Transverse colon (tissue), 4 donors: ENCODE data around the gene ZBTB7C.

ENCODE experiments used
- EP300 ChIP-seq: sonication (generic); formaldehyde crosslinking; IDR thresholded peaks from one replicate; pipeline ENCODE4 v1.6.1; 2017; ENCODE audit warnings: antibody characterized with exemption, low read depth
- POLR2A ChIP-seq: fragments of 450-650 bp; IDR thresholded peaks from one replicate; pipeline ENCODE4 v1.6.1; 2016; ENCODE audit warnings: antibody characterized with exemption, mild to moderate bottlenecking, moderate library complexity
- POLR2AphosphoS5 ChIP-seq, 3 donors: sonication (generic); formaldehyde crosslinking; IDR thresholded peaks; one replicate each; pipeline ENCODE4 v1.6.1; 2016; ENCODE audit warnings: antibody characterized with exemption in 3 of 3
- TF ChIP-seq, protein P1 (sequence below), 5 experiments: fragments of 200-600 bp in 3 of 5; fragments of 450-650 bp in 2 of 5; sonication (generic) in 3 of 5; IDR thresholded peaks; 1 replicate in 2 of 5; 2 replicates in 3 of 5; pipeline ENCODE4 v1.5.1; 2016 to 2017; ENCODE audit warnings: antibody characterized with exemption in 5 of 5, inconsistent platforms in 3 of 5, mild to moderate bottlenecking in 2 of 5, moderate library complexity in 1 of 5

DNA sequence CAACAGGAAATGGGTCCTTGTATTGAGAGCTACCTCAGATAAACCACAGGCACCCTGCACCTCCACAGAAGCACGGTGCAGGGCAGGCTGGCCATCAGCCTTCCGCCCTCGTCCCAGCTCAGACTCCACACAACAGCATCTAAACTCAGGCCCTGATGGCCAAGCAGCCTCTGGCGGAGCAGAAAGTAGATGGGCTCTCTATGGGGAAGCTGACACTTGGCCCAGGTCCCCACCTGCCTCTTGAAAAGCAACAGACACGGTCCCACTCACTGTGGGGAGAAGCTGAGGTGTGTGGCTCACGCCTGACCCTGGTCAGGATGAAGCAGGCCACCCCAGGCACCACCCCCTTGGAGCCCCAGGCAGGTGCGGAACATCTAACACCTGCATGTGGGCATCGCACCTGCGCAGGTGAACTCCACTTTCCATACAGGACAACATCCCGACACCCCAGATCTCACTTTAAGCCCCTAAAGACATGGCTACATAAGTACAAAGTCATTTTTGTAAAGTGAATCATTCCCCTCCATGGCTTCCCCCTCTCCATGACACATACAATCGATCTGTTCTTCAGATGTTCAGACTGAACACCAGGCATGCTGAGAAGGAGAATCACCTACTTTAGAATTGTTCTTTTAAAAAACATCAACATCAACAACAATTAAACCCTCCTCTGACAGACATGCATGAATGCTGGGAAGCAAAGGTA lies 208.4 kb downstream of the ZBTB7C start:
- TF ChIP-seq, protein P1, sequence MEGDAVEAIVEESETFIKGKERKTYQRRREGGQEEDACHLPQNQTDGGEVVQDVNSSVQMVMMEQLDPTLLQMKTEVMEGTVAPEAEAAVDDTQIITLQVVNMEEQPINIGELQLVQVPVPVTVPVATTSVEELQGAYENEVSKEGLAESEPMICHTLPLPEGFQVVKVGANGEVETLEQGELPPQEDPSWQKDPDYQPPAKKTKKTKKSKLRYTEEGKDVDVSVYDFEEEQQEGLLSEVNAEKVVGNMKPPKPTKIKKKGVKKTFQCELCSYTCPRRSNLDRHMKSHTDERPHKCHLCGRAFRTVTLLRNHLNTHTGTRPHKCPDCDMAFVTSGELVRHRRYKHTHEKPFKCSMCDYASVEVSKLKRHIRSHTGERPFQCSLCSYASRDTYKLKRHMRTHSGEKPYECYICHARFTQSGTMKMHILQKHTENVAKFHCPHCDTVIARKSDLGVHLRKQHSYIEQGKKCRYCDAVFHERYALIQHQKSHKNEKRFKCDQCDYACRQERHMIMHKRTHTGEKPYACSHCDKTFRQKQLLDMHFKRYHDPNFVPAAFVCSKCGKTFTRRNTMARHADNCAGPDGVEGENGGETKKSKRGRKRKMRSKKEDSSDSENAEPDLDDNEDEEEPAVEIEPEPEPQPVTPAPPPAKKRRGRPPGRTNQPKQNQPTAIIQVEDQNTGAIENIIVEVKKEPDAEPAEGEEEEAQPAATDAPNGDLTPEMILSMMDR (IDR thresholded peaks at IDR 0.05), result no peak
- no peak for TF ChIP-seq POLR2A
- TF ChIP-seq POLR2AphosphoS5 (IDR thresholded peaks at IDR 0.05), result no peak
- no peak for TF ChIP-seq EP300
